GM21529 (cell line): ENCODE measurements around the gene SIPA1L3.

Source experiments
- ATAC-seq: cut with Tn5 transposase; IDR thresholded peaks from one replicate; pipeline ENCODE4 v1.9.1; 2021; ENCODE audit not compliant: unreplicated experiment

SIPA1L3 gene

DNA sequence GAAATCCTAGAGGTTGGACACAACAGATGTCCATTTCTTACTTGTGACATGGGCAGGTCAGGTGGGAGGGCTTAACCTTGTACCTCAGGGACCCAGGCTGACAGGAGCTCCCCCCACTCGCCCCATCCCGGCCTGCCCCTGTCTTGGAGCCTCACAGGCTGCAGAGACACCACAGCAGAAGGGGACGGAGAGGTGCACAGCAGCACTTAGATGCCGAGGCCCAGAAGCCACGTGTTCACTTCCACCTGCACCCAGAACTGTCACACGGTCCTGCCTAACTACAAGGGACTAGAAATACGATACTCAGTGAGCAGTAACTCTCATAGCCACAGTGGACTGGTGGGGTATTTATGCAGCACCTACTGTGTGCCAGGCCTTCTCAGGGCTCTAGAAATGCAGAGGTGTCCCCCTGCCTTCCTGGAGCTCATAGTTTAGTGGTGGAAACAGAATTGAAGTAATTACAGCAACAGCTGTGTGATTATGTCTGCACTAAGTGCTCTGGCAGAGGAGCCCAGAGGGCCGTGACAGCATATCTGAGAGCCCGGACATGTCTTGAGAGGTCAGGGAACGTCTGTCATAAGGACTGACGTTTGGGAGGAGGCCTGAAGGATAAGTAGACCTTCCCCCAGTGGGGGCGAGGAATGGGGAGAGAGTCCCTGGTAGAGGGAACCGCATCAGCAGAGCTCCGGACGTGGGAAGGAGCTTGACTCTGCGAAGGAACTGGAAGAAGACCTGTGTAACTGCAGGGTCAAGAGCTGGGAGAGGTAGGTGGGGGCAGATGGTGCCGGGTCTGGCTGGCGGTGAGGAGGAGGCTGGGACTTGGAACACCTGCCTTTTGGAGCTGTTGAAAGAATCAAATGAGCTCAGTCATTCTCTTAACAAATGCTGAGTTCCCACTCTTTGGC lies 130.0 kb downstream of the SIPA1L3 start:
- ATAC-seq: no peak

DNA sequence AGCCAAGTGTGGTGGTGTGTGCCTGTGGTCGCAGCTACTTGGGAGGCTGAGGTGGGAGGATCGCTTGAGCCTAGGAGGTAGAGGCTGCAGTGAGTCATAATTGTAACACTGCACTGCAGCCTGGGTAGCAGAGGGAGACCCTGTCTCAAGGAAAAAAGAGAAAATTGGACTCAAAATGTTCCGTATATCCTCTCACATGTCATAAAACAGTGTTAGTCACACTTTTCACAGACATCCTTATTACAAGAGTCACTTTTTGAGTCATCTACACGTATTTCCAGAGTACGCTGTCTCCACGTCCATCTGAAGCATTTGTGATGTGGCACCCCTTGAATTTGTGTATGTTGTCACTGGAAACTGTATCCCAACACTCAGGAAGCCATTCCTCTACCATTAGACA lies 133.0 kb downstream of the SIPA1L3 start:
- no peak for ATAC-seq

DNA sequence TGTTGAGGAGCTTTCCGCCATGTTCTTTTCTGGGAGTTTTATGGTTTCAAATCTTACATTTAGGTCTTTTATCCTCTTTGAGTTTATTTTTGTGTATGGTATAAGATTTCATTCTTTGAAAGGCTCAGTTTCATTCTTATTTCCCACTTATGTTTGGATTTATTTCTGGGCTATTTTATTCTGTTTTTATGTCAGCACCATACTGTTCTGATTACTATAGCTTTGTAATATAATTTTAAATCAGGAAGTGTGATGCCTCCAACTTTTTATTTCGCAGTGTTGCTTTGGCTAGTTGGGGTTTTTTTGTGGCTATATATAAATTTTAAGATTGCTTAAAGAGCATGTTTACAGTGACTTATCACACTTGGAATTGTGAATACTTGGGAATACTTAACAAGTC lies 135.1 kb downstream of the SIPA1L3 start:
- no peak for ATAC-seq

DNA sequence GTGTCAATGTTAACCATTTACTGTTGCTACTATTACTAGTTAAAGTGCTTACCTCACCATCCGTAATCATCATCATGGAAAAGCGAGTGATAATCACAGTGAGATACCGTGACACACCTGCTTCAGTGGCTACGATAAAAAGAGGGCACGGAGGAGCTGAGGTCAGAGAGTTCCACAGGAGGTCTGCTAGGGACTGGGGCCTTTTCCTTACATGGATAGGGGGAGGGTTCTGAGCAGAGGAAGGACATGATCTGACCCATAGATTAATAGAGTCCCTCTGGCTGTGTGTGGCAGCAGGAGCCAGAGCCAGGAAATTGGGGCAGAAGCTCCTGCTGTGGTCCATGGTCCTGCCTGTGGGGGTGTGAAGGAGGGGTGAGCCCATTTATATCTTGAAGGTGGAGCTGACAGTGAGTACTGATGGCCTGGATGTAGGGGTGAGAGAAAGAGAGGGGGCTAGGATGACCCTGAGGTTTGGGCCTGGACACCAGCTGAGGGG lies 136.7 kb downstream of the SIPA1L3 start:
- no peak for ATAC-seq

DNA sequence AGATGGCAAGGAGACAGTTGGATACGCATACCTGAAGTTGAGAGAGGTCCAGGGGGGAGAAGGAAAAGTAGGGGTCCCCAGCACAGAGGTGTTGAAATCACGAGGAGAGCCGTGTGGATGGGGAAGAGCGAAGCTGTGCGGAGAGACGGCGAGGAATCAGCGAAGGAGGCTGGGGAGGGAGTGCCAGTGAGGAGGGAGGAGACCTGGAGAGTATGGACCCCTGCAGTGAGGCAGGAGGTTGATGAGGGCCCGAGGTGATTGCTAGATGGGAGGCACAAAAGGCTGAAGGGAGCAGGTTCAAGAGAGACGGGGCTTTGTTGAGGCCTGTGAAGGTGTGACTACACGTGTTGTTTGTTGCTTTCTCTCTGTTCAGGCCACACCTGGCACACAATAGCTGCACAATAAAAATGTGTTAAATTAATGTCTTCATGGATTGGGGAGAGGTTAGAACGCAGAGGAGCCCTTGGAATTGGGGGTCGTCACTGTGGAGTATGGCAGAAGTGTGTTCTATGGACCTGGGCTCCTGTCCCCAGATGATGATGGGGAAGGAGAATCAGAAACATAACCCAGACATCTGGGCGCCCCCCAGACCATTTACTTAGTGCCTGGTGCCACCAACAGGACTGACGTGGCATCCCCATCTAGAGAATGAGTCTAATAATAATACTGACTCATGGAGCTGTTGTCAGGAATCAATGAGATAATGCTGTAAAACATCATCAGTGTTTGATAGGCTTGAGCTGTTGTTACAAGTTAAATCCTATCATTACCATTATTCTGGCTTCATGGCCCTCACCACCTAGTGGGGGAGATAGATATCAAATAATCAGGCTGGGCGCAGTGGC lies 137.5 kb downstream of the SIPA1L3 start:
- no peak for ATAC-seq

DNA sequence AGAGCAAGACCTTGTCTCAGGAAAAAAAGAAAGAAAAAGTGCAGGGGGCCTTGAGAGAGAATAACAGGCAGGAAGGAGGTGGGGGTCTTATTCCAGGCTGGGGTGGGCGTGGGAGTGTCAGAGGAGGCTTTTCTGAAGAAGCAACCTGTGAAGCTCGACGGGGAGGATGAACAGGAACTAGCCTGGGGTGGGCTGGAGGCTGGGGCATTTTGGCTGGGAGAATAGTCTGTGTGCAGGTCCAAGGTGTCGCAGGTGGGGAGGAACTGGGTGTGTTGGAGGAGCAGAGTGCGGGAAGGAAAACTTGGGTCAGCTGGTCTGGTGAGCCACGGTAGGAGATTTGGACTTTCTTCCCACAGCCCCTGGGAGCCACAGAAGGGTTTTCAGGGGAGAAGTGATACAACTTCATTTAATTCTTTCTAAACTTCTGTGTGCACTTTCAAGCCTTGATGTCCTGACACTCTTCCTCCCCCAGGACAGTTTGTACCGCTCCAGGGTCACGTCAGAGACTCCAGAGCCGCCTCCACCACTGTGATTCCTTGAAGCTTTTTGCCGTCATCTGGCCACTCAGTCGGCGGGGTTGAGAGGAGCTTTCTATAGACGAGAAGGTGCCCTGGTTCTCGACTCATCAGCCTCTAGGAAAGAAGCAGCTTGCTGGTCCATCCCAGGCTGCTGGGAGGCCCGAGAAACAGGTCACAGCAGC lies 138.7 kb downstream of the SIPA1L3 start:
- ATAC-seq: no peak

DNA sequence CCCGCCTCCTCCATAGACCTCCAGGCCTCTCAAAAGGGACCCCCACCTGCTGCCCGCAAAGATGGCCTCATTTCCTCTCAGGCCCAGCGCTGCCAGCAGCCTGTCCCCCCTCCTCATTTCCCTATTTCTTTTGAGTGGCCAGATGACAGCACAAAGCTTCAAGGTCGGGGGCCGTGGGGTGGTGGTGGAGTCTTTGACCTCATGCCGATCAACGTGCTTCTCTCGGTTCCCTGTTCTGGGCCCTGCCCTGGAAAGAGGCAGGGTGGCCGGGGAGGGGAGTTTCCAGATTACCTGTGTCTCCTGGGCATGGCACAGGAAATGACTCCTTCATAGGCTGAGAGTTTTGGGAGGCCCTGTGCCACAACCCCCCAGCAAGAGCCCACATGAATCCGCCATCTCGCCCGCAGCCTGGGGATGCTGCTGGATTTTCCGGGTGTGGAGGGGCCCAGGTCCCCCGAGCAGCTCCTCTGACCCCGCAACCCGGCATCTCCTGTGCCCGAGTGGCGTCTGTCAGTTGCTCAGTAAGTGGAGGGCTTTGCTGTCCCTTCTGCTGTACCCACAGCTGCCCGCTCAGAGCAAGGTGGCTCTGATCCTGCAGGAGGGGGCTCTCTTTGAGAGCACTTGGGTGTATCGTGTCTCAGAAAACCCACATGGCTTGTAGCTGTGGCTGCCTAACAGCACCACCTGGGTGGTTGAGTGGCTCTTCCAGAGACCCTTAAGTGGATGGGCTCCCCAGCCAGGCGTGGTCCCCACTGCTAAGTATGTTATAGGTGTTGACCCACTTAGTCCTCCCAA lies 139.4 kb downstream of the SIPA1L3 start:
- ATAC-seq: peak; percentile 38

DNA sequence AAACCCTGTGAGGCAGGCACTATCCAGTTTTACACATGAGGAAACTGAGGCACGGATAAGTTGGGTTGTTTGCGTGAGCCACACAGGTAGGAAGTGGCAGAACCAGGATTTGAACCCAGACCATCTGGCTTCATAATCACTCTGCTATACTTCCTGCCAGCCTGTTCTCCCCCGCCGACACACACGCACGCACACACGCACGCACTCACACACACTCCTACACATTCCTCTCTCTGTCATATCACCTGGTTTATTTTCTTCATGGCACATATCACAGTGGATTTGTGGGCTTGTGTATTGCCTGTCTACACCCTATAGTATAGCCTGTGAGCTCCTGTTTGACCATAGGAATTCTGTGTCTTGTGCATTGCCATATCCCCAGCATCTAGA lies 140.0 kb downstream of the SIPA1L3 start:
- ATAC-seq: no peak

DNA sequence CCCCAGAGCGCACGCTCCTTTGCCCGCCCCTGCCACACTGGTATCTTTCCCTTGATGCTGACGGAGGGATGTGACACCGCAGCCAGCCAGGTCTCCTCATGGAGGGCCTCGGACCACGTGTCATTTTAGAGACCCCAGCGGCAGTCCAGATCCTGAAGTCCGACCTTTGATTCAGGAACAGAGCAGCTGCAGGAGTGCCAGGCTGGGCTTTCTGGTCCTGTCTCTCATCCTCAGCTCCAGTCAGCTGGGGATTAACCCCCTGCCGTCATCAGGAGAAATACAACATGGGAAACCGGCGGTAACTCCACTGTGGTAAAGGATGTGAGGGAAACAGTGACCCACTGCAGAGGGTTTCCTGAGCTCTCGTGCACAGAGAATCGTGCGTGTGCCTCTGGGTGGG lies 140.6 kb downstream of the SIPA1L3 start:
- no peak for ATAC-seq

DNA sequence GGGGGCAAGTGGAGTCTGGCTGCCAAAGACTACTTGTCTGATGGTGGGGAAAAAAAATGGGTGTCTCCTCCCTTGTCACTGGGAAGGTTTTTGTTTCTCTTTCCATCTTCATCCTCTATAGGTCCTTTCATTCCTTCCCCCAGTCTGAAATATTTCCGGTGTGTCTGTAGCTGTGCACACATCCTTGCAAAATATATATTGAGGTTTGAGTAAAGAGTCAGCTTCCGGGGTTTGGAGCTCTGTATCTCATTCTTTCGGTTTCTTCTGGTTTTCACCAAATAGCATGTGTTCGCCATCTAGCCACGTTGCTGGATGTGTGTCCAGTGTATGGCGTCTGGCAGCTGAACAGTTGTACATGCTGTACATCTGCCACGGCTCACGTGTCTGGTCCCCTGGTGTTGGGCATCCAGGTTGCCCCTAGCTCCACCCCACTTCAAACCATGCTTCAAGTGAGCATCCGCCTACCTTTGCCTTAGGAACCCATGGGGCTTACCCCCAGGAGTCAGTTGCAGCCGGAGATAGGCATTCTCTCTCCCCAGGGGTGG lies 142.2 kb downstream of the SIPA1L3 start:
- ATAC-seq: peak; percentile 54

DNA sequence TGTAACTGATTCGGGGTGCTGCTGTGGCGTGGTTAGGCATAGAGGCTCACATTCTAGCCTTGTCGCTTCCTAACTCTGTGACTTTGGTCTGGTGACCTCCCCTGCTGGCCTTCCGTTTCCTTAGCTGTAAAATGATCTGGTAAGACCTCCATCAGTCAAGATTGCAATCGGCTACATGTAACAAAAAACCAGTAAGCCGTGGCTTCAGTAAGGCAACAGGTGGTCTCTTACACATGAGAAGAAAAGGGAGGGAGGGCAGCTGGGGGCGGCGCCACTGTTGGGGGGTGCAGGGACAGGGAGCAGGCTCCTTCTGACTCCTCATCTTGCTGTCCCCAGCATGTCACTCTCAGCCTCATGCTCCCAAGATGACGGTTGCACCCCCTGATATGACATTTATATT lies 148.0 kb downstream of the SIPA1L3 start:
- ATAC-seq: no peak

DNA sequence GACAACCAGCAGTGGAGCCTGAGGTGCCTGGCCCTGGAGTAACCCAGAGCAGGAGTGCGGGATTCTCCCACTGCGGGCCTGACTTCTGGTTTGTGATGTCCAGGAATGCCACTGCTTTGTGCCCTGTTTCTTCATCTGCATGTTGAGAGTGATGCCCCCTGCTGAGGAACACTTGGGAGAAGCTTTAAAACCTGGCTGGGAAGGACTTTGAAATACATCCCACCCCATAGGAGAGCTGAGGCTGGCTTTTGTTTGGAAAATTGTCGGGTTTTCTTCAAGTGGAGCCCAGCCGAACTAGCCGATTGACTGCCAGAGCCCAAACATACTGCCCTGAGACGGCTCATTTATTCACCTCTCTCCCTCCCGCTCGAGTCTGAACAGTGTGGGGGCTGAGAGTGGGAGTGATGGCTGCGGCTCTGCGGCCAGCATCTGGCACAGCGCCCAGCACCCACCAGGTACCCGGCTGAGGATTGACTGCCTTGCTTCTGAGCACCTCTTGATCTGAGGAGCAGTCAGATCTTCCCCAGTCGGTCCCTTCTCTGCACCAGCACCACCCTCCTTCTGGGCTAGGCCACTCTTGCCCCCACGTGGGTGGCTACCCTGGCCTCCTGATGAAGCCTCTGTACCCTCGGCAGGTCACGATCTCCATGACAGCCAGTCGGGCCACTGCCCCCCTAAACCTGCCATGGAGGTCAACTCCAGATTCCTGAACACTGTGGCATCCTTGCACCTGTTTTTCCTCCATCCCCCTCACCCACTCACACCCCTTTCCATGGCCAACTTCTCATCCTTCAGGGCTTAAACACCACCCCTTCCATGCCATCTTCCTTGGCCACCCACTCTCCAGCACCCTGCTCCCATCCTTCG lies 148.9 kb downstream of the SIPA1L3 start:
- no peak for ATAC-seq

DNA sequence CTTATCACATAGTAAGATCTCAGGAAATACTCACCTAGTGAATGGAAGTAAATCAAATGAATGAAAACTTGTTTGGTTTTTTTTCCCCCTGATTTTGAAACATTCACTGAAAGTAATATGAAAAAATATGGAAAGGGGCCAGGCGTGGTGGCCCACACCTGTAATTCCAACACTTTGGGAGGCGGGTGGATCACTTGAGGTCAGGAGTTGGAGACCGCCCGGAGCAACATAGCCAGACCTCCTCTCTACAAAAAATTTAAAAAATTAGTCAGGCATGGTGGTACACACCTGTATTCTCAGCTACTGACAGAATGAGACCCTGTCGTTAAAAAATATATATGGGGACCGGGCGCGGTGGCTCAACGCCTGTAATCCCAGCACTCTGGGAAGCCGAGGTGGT lies 149.6 kb downstream of the SIPA1L3 start:
- ATAC-seq: no peak

DNA sequence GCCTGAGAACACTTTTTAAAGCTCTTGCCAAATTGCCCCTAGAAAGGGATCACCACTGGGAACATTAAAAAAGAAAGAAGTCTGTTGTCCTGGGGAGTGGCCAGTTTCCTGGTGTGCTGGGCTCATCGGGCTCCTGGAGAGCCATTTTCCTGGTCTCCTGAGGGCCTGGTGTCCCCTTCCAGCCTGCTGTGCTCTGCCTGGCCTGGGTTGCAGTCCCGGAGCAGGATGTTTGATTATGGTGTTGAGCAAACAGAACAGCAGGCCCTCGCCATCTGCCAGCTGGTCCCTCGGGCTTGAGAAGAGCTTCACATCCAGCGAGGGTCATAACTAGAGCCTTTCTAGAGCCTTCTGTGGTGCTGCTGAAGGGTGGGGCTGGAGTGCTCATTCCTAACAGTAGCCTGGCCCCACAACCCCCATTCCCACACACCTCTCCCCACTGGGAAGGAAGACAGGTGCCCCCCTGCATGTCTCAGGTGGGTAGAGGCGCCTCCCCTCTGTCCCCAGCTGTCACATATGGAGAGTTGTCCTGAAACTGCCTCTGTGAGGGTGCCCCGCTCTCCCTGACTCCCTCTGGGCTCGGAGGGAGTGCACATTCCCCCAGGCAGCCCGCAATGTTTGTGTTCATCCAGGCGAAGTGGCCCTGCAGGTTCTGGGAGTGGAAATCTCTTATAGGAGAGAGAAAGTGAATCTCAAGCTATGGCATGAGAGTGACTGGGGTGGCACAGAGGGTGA lies 151.1 kb downstream of the SIPA1L3 start:
- no peak for ATAC-seq

DNA sequence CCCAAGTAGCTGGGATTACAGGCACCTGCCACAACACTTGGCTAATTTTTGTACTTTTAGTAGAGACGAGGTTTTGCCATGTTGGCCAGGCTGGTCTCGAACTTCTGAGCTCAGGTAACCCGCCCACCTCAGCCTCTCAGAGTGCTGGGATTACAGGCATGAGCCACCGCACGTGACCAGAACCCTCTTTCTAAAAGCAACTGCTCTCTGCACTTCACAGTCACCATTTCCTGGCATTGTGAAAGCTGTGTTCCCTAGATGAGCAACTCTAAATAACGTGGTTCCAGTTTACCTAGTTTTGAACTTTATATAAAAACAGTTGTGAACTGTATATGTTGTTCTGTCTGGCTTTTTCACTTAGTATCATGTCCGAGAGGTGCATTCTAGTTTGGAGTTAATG lies 152.9 kb downstream of the SIPA1L3 start:
- no peak for ATAC-seq

DNA sequence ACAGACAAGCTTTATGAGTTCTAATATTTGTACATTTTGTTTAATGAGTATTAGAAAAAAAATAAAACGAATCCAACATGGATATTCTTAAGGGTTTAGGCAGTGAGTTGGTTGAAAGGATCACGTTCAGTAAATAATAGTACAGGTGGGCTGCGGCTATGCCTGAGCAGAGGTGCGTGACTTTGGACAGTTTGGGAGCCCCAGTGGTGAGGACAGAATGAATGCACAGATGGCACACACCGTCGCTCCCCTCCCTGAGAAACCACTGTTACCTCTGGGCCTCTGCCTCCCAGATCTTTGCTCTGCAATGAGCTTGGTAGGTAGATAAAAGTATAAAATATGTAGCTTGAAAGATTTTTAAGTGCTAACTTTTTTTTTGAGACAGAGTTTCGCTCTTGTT lies 153.3 kb downstream of the SIPA1L3 start:
- no peak for ATAC-seq

DNA sequence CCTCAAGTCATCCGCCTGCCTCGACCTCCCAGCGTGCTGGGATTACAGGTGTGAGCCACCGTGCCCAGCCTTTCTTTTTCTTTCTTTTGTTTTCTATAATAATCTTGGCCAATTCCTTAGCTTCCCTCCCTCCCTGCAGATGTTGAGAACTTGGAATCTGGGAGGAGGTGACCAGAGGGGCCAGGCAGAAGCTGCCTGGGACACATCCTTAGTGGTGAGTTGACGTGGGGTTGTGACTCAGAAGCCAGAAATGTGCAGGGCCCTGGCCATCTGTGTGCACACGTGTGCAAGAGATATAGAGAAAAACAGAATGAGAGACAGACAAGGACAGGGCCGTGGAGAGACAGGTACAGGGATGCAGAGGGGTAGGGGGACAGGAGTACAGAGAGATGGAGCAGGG lies 154.3 kb downstream of the SIPA1L3 start:
- no peak for ATAC-seq

DNA sequence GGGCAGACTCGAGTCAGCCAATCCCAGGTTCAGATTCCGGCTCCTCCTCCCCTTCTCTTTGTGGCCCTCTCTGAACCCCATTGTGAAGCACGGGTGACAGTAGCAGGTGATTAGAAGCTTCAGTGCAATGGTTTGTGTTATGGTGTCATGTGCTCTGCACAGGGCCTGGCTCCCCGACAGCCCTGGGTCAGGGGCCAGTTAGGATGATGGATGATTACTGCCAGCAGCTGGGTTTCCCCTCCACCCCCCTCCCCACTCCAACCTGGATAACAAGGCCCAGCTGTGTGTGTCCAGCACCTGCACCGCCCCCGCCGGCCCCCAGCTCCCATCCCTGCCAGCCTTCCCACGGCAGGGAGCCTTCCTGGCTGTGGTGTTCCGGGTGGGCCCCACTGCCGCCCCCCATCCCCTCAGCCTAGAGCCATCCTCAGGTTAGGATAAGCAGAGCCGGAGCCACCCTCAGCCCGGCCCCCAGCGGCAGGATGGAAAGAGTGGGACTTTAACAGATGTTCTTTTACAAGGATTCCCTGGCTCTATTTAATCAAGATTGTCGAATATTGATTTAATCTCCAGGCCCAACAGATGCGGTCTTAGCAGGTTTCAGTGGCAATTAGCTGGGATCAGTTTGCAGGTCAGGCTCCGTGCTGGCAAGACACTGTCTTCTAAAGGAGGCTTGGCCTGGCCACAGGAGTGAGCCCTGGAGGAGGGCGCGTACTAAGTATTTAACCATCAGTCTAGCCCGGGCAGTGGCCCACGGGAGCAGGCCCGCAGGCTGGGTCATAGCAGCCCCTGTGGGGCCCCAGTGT lies 156.2 kb downstream of the SIPA1L3 start:
- ATAC-seq: no peak
